ENCODE measurements around the gene MTMR3. TPM values are rescaled to one million over a fixed set of nuclear protein-coding genes. Genes with fewer than 3 reads are reported as not detected.
A peak's percentile ranks its signal among the peaks of the same experiment; 100 is the strongest.
"Not testable (repeated sequence)": the region's sequence is repeated elsewhere in the genome, so short reads cannot be mapped to it uniquely, and the experiment has no call there.

MTMR3 gene
- total RNA-seq, 3 donors from 2014 or later, result 57.0 to 90.0 (median 67.2) TPM

GRCh38 chr22:29846290-29846689 lies 36.7 kb upstream of the MTMR3 start:
- no peak for TF ChIP-seq POLR2A (IDR thresholded peaks at IDR 0.05)
- TF ChIP-seq CTCF (IDR thresholded peaks at IDR 0.05), result no peak
- H3K27ac ChIP-seq, result no peak overlapping the region
- H3K4me3 ChIP-seq, result no peak overlapping the region
- no peaks in the 10 kb centered on the region for H3K36me3 ChIP-seq
- H3K4me1 ChIP-seq, result no peaks in the 10 kb centered on the region
- no peak for DNase-seq (ENCODE audit: low spot score in 2 of 2)
- no peaks in the 10 kb centered on the region for H3K27me3 ChIP-seq
- H3K9me3 ChIP-seq, result peaks cover 0 to 6% of the 10 kb centered on the region in 2 donors
- intact Hi-C loops (cut with DNase I; ENCODE audit: low total_unique reads), result no loop called here

DNA sequence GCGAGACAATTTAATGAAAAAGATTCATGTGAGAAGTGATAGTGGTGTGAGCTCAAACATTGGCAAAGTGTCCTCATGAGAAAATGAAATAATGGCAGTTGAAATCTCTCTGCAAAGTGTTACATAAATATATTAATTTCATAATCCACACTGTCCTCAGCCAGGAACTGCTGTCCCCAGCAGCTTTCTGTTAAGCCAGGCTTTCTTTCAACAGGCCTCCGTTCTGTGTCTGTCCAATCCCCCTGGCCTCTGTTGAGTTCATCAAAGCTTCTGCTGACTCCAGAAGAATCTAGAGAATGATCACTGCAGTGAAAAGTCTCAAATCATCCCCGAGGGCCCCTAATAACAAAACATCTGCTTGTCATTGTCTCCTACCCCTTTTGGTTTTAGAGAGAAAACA lies 34.9 kb upstream of the MTMR3 start:
- Histone ChIP-seq H3K27ac (peak overlapping the region in 1 of 2 donors; percentile 52), H3K36me3 (no peaks in the 10 kb centered on the region), H3K27me3 (no peaks in the 10 kb centered on the region), H3K4me1 (no peaks in the 10 kb centered on the region), H3K9me3 (peaks cover 0 to 6% of the 10 kb centered on the region in 2 donors), H3K4me3 (no peak overlapping the region)
- intact Hi-C loops (cut with DNase I; ENCODE audit: low total_unique reads), result no loop called here
- no peak for DNase-seq (ENCODE audit: low spot score in 2 of 2)
- no peak for TF ChIP-seq CTCF (IDR thresholded peaks at IDR 0.05)
- TF ChIP-seq POLR2AphosphoS5 (IDR thresholded peaks at IDR 0.05), result no peak
- TF ChIP-seq POLR2A (IDR thresholded peaks at IDR 0.05), result no peak

DNA sequence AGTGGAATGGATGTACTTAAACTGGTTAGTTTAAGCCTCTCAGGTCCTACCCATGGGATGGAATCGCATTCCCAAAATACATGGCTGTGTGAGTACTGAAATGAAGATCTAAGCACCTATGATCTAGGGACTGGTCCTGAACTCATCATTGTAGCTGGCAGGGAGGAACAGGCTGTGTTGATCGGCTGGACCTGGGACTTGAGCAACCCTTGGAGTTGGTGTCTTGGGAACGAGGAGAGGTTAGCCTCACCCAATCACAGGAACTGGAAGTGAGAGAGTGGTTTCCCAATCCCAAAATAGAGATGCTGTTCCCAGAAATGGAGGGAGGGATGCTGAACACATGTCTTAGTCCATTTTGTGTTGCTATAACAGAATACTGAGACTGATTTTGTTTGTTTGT lies 28.5 kb upstream of the MTMR3 start:
- intact Hi-C loops (cut with DNase I; ENCODE audit: low total_unique reads), result no loop called here

GRCh38 chr22:29855611-29856181 lies 27.3 kb upstream of the MTMR3 start:
- no peaks in the 10 kb centered on the region for H3K27me3 ChIP-seq
- no peak for DNase-seq (ENCODE audit: low spot score in 2 of 2)
- H3K36me3 ChIP-seq, result no peaks in the 10 kb centered on the region
- no peak overlapping the region for H3K4me3 ChIP-seq
- H3K4me1 ChIP-seq, result no peaks in the 10 kb centered on the region
- no peak for TF ChIP-seq CTCF (IDR thresholded peaks at IDR 0.05)
- no peak for TF ChIP-seq POLR2A (IDR thresholded peaks at IDR 0.05)
- TF ChIP-seq POLR2AphosphoS5 (IDR thresholded peaks at IDR 0.05), result no peak
- intact Hi-C loops (cut with DNase I; ENCODE audit: low total_unique reads), result no loop called here
- H3K27ac ChIP-seq, result no peak overlapping the region
- H3K9me3 ChIP-seq, result no peaks in the 10 kb centered on the region

More for the DNA sequence above, 28.5 kb upstream of the MTMR3 start:
- DNase-seq (ENCODE audit: low spot score in 2 of 2), result no peak
- no peaks in the 10 kb centered on the region for H3K9me3 ChIP-seq
- TF ChIP-seq CTCF (IDR thresholded peaks at IDR 0.05) (no peak), POLR2A (IDR thresholded peaks at IDR 0.05) (no peak), POLR2AphosphoS5 (IDR thresholded peaks at IDR 0.05) (no peak)
- H3K4me3 ChIP-seq, result no peak overlapping the region
- H3K36me3 ChIP-seq, result no peaks in the 10 kb centered on the region
- H3K27me3 ChIP-seq, result no peaks in the 10 kb centered on the region
- H3K4me1 ChIP-seq, result no peaks in the 10 kb centered on the region
- H3K27ac ChIP-seq, result no peak overlapping the region

GRCh38 chr22:29856496-29856895 lies 26.5 kb upstream of the MTMR3 start:
- H3K4me3 ChIP-seq, result no peak overlapping the region
- intact Hi-C loops (cut with DNase I; ENCODE audit: low total_unique reads), result no loop called here
- no peaks in the 10 kb centered on the region for H3K4me1 ChIP-seq
- no peak overlapping the region for H3K27ac ChIP-seq
- no peaks in the 10 kb centered on the region for H3K27me3 ChIP-seq
- no peak for TF ChIP-seq POLR2A (IDR thresholded peaks at IDR 0.05)
- TF ChIP-seq CTCF (IDR thresholded peaks at IDR 0.05), result no peak
- no peak for TF ChIP-seq POLR2AphosphoS5 (IDR thresholded peaks at IDR 0.05)
- no peaks in the 10 kb centered on the region for H3K36me3 ChIP-seq
- DNase-seq (ENCODE audit: low spot score in 2 of 2), result no peak
- H3K9me3 ChIP-seq, result no peaks in the 10 kb centered on the region

DNA sequence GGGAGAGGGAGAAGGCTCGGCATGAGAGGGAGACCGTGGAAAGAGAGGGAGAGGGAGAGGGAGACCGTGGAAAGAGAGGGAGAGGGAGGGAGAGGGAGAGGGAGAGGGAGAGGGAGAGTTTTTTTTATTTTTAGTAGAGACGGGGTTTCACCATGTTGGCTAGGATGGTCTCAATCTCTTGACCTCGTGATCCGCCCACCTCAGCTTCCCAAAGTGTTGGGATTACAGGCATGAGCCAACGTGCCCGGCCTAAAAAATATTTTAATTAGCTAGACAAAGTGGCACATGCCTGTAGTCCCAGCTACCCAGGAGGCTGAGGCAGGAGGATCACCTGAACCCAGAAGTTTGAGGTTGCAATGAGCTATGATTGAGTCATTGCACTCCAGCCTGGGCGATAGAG lies 23.9 kb upstream of the MTMR3 start:
- H3K27ac ChIP-seq; H3K36me3 ChIP-seq; H3K4me3 ChIP-seq; DNase-seq (ENCODE audit: low spot score in 2 of 2); H3K27me3 ChIP-seq; H3K4me1 ChIP-seq; intact Hi-C loops (cut with DNase I; ENCODE audit: low total_unique reads); H3K9me3 ChIP-seq: not testable (repeated sequence)

Measured in breast epithelium (tissue), 4 donors.